ENCODE data around the gene TSPEAR.
"Not testable (repeated sequence)": the region's sequence is repeated elsewhere in the genome, so short reads cannot be mapped to it uniquely, and the experiment has no call there.

Gene TSPEAR

DNA sequence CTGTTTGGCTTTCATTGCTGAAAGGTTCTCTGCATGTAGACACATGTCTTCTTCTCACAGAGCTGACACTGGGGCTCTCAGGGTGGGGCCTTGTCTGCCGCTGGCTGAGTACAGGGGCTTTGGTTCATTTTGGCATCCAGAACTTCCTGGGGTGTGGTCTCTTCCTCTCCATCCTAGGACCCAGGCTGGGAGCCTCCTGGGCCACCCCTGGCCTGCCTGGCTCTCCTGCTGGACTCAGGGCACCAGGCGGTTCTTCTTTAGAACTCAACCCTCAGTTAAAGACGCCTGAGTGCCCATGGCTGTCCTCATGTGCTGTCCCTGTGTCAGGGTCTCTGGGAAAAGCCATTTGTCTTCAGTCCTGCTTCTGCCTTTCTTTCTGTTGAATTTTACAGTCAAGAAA, 125.5 kb downstream of the TSPEAR start:
- DNase-seq (ENCODE audit: low read depth), result no peak

GRCh38 chr21:44583800-44584147, 127.6 kb downstream of the TSPEAR start:
- DNase-seq (ENCODE audit: low read depth), result no peak

- no peak for DNase-seq (ENCODE audit: low read depth)
Measured at GRCh38 chr21:44583089-44583799, 128.1 kb downstream of the TSPEAR start.

DNA sequence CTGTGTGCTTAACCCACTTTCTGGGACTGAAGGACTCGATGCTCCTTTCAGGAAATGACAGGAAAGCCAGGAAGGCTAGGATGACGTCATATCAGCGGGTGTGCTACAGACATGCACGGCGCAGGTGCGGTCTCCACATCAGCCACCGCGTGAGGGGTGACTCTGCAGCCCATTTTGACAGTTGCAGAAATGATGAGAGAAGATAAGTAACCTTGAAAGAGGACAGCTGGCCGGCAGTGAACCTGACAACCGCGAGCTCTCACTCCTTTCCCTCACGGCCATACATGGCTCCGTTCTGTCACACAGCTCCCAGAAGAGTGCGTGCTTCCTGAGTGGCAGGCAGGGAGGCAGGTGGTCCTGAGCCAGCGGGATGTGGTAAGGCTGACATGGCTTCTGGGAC, 129.3 kb downstream of the TSPEAR start:
- no peak for DNase-seq (ENCODE audit: low read depth)

GRCh38 chr21:44581158-44581557, 130.2 kb downstream of the TSPEAR start:
- no peak for DNase-seq (ENCODE audit: low read depth)

- not testable (repeated sequence) for DNase-seq (ENCODE audit: low read depth)
Measured at GRCh38 chr21:44580231-44580821, 131.0 kb downstream of the TSPEAR start, which contains the start of gene KRTAP10-5. Gene KRTAP10-5, minus strand, starts transcription at chr21:44580604. Its CDS starts 26 bp downstream, at chr21:44580578.

- no peak for DNase-seq (ENCODE audit: low read depth)
Measured at GRCh38 chr21:44579833-44580144, 131.6 kb downstream of the TSPEAR start.

DNA sequence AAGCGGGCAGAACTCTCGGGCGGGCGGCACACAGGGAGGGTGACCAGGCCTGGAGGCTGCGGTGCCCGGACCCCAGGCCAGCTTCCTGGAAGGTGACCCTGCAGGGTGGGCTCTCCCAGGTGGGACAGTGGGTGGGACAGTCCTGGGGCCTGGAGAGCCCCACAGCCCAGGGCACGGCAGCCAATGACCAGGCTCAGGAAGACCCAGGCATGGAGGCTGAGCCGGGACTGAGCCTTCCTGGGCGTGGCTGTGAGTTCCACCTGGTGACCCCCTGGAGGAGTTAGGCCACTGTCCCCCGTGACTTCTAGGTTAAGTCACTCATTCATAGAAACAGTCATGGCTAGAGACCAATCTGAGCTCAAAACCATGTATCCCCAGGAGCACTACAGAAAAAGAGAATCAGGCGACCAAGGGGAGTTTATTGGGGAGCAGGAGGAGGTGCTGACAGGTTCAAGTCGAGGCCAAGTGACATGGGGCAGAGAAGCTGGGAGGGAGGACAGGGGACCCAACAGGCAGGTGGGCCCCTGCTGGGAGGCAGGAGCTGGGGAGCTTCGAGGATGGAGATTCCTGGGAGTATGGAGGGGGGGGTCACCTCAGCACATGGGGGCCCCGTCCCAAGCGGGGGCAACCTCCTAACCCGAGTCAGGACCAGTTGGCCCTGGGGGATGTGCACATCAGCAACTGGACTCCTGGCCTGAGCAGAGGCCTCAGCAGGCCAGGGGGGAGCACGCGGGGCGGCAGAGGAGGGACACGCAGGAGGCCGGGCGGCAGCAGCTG, 132.1 kb downstream of the TSPEAR start:
- DNase-seq (ENCODE audit: low read depth), result no peak

DNA sequence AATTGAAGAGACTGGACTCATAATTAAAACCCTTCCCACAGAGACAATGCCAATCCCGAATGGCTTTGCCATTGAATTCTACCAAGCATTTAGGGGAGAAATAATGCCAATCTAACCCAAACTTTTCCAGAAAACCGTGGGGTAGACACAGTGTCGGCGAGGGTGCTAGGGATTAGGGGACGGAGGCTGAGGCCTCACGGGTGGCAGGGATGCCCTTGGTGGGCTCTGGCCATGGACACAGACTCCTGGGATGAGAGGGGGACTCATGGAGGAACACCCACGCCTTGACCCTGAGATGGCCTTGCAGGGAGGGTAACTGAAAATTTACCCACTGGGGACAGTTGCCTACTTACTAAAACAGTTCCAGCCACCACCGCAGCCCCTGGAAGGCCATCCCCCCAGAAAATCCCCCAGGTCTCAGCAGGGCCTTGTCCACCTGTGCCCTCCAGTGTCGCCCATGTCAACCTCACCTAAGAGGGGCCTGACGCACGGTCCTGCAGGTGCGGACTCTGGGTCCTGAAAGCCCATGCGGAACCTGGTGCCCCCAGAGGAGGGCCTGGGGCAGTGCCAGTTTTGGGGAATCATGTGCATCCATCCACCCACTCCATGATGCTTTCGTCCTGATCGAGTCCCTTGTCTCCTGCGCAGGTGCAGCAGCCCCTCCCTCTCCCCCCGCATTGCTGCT, 132.9 kb downstream of the TSPEAR start:
- no peak for DNase-seq (ENCODE audit: low read depth)

- no peak for DNase-seq (ENCODE audit: low read depth)
Measured at GRCh38 chr21:44576025-44576420, 135.3 kb downstream of the TSPEAR start.

DNA sequence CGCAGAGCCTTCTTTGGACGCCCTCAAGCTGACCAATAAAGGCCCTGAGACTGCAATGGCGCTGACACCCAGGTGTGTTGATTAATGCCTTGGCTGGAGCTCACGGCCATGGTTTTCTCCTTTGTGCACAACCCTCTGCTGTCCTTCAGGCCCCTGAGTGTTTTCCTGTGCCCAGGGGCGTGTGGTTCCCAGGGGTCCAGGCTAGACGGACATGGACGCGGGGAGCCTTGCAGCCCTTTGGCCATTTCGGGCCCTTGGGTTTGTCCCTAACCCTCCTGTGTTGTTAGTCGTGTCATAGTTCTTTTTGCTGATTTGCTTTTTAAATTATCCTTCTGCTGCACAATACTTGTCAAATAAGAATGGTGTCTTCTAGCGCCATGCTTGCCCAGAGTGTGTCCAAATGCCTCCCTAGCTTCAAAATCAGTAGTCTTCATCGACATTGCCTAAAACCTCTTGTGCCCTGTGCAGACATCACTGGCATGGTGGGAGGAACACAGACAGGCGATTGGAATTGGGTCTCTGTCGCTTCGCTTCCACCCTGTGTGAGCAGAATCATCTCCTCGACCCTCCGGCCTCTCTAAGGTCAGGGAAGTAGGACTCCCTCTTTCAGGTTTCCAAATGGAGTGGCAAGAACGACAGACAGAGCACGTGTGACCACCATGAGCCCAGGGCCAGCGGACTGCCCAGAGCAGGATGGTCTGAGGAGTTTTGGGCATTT, 135.9 kb downstream of the TSPEAR start:
- DNase-seq (ENCODE audit: low read depth), result no peak

DNA sequence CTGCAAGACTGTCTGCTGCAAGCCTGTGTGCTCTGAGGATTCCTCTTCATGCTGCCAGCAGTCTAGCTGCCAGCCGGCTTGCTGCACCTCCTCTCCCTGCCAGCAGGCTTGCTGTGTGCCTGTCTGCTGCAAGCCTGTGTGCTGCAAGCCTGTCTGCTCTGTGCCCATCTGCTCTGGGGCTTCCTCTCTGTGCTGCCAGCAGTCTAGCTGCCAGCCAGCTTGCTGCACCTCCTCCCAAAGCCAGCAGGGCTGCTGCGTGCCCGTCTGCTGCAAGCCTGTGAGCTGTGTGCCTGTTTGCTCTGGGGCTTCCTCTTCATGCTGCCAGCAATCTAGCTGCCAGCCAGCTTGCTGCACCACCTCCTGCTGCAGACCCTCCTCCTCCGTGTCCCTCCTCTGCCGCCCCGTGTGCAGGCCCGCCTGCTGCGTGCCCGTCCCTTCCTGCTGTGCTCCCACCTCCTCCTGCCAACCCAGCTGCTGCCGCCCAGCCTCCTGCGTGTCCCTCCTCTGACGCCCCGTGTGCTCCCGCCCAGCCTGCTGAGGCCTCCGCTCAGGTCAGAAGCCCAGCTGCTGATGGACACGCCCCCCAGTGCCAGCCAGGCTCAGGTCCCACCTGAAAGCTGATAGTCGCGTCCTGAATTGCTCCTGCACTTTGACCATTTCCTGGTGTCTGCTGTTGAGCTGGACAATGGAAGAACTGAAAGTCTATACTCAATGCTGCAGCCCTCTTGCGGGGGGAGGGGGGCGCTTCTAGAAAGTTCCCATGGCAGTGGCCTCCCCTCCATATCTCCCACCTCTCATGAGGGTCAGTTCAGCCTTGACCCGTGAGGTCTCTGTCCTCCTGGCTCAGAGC, 136.7 kb downstream of the TSPEAR start:
- DNase-seq (ENCODE audit: low read depth), result no peak

GRCh38 chr21:44573630-44574456, 137.5 kb downstream of the TSPEAR start, which contains the start of gene KRTAP10-4:
Gene KRTAP10-4, plus strand, starts transcription at chr21:44573729. Its CDS starts 30 bp downstream, at chr21:44573759.
- DNase-seq (ENCODE audit: low read depth), result not testable (repeated sequence)

- DNase-seq (ENCODE audit: low read depth), result no peak
Measured at GRCh38 chr21:44572959-44573583, 138.3 kb downstream of the TSPEAR start.

DNA sequence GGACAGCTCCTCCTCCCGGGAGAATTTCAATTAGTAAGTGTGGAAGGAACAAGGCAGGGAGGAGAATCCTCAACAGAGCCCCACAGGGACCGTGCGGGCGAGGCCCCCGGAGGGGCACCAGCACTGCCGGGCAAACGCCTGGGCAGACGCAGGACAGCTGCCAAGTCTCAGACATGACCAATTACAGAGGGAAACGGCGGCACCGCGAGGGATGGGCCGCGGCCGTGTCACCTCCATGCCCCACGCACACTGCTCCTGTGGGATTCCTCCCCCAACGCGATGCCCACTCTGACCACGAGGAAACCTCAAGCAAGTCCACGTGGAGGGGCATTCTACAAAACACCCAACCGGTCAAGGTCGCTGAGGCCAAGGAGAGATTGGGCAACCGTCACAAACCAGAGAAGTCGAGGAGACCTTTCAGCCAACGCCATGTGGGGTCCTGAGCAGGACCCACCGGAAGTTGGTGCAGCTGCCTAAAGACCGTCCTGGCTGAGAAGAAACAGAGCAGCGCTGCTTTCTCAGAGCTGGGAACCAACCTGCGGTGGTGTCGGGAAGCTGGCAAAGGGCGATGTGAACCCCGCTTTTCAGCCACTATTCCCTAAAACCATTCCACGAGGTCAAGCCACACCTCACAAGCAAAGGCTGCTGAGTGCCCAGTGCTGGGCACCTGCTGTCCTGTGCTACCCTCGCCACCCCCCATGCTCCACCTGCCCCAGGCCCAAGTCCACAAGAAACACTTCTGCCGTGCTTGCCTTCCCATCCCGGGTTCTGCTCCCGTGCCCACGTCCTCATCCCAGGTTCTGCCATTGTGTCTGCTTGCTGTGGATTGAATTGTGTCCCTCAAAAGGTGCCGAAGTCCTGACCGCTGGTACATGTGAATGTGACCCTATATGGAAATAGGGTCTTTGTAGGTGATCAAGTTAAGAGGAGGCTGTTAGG, 139.3 kb downstream of the TSPEAR start:
- no peak for DNase-seq (ENCODE audit: low read depth)

DNA sequence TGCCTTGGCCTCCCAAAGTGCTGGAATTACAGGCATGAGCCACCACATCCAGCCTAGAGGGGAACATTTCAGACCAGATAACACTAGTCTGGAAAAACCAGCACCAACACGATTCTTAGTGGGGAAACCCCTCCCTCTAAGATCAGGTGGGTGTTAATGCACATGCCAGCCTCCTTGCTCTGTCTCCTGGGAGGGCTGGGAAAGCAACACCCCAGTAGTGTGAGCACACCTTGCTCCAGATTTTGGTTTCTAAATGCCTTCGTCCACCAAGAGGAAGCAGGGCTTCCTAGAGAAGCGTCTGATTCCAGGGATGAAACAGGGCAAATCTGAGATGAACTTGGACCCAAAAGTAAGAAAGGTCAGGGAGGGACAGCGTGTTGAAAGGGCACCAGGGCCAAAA, 140.1 kb downstream of the TSPEAR start:
- no peak for DNase-seq (ENCODE audit: low read depth)

DNA sequence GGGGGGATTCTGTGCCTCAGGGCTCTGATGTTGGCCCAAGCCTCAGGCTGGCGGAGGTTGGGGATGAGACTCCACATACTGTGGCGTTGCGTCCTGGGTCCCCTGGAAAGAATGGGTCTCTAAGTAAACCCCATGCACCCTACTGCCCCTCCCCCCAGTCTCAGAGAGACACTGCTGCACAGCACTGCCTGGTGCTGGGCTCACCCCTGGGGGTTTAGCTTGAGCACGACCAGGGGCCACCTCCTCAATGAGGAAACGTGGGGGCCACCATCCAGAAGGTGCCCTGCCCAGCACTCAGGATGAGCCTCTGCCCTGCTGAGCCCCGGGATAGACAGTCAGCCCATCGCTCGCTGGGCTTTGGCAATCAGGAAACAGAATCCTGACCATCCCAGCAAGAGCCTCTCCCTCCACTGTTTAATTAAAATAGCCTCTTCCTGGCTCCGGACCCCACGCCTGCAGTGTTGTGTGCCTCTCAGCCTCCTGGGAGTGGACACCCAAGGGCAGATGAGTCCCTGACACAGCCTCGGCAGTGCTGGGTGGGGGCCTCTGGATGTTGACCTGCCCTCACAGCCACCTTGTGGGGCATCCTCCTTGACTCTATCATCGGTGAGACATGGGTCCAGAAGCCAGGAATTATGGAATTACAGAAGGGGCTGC, 141.4 kb downstream of the TSPEAR start:
- DNase-seq (ENCODE audit: low read depth), result no peak

Measured in T-helper 22 cell (primary cell).